IPS-18c (cell line): ENCODE data around the gene MTURN.

Source experiments
- H3K4me3 ChIP-seq: 2 replicates; pipeline ENCODE4 v1.7.0; 2013; ENCODE audit warnings: low read depth, mild to moderate bottlenecking, low read length, moderate library complexity; ENCODE audit not compliant: insufficient read depth
- H3K9me3 ChIP-seq: one replicate; pipeline ENCODE4 v1.6.1; 2013; ENCODE audit warnings: mild to moderate bottlenecking, low read length, moderate library complexity; ENCODE audit not compliant: control insufficient read depth, insufficient read depth

MTURN gene

DNA sequence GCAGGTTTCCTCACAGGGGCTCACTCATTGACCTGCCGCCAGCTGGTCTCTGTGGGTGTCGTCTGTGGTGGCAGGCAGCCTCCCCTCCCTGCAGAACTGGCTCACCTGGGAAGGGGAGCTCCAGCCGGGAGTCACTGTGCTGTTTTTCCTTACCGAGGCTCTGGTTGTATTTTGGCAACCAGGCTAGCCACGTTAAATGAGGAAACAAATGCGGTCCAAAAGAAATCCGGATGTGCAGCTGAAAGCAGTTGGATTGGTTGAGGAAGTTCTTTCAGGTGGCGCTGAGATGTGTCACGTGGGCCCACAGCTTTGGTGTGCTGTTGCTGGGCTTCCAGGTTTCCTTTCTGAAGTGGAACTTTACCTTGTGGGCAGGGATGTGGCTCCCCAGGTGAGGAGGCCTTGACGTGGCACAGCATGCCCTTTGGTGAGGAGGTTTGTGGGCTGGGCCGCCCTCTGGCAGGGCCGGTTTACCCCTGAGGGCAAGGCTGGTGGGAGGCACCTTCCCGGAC lies 14.2 kb downstream of the MTURN start:
- no peaks in the 10 kb centered on the region for H3K9me3 ChIP-seq
- no peak overlapping the region for H3K4me3 ChIP-seq

DNA sequence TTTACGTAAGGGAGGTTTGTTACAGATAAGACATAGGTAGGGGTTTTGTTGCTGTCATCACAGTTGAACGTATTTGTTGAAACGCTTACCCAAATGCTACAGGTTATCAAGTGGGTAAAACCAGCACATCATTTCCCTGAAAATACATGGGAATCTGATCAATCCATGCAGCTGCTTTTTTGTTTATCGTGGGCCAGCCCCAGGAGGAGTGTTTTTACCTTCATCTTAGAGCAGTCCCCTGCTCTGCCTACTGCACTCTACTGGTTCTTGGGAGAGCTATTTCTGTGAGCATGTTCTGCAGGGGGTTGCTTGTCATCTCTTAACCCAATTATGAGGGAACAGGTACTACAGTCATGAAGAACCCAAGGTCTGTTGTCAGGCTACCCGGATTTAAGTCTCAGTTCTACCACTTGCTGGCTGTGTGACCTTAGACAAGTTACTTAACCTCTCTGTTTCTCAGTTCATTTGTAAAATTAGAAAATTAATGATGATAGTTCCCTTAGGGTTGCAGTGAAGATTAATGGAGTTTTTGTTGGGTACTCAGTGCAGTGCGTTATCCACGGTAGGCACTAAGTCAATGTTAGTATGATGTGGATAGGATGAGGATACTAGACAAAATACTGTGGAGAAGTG lies 15.0 kb downstream of the MTURN start:
- Histone ChIP-seq H3K4me3 (no peak overlapping the region), H3K9me3 (no peaks in the 10 kb centered on the region)

DNA sequence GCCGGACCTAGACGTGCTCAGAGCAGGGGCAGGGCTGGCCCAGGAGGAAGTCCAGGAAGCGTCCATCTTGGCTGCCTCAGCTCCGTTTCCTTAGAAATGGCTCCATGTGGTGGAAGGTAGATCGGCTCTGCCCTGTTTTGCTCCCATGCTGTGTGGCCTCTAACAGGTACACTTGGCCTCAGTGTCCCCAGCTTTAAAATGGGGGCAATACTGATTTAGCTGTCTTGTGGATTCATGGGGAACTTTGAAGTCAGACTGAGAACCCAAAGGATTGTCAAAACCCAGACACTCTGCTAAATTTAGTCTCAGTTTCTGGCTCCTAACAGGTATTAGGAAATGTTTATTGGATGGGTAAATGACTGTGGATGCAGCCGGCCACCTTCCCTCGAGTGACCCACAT lies 15.9 kb downstream of the MTURN start:
- no peak overlapping the region for H3K4me3 ChIP-seq
- no peaks in the 10 kb centered on the region for H3K9me3 ChIP-seq

DNA sequence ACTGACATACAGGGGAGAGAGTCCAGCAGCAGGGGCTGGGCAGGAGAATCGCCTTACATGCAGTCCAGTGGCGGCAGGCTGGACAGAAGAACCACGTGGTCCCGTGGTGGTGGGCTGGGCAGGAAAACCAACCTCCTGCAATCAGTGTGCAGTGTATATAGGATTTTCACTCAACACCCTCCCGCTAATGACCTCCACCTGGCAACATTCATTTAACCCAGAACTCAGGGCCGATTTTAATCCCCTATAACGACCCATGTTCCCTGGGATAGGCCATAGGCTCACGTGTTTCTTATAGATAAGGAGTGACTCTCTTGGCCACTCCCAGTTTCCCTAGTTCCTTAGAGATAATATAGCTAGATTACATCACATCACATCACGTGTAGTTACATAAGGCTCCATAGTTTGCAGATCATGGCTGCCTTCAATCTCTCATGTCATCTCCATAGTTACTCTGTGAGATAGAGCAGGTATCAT lies 19.4 kb downstream of the MTURN start:
- no peaks in the 10 kb centered on the region for H3K9me3 ChIP-seq
- no peak overlapping the region for H3K4me3 ChIP-seq

DNA sequence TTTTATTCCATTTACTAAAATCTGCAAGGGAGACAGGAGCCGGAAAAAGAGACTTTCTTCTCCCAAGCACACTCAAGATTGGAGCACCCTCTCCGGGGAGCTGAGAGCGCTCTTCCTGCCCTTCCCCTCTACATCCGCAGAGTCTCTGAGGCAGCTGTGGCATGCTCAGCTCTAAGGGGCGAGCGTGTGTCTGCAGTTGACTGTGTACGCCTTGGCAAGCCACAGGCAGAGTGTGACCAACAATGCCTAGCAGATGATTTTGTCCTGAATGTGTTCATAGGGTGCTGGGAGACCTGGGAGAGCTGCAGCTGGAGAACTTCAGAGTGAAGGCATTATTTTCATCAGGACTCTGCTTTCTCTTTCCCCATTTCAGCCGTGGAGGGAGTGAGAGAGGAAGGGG lies 20.7 kb downstream of the MTURN start:
- Histone ChIP-seq H3K4me3 (no peak overlapping the region), H3K9me3 (no peaks in the 10 kb centered on the region)

DNA sequence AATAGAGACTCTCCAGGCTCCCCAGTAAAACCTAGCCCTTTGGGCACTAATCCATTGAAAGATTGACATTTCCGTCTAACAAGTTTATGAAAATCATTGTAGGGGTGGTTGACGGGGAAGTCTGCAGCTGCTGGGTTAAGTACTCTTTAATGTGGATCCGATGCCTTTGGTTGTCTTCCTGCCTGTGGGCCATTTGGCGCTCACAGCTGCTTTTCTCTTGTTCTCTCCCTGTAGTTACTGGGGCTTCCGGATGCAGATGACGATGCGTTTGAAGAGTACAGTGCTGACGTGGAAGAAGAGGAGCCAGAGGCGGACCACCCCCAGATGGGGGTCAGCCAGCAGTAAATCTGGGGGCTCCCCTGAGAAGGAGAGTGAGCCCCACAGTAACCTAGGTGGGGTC lies 22.4 kb downstream of the MTURN start:
- Histone ChIP-seq H3K9me3 (no peaks in the 10 kb centered on the region), H3K4me3 (no peak overlapping the region)

DNA sequence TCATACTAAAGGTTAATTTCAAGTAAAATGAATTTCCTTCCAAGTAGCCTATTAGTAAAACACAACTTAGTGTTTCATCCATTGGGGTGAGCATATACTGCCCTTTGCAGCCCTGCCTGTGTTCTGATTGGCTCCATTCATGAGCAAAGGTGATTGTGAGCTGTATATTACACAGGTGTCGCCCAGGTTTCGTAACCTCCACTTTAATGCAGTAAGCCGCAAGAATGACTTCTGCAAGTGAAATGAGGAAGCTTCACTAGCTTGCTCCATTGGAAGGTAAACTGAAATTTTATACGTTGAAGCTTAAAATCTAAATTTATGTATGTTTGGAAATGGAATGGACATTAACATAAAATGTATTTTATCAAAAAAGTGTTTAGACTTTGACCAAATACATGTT lies 24.4 kb downstream of the MTURN start:
- no peak overlapping the region for H3K4me3 ChIP-seq
- no peaks in the 10 kb centered on the region for H3K9me3 ChIP-seq

DNA sequence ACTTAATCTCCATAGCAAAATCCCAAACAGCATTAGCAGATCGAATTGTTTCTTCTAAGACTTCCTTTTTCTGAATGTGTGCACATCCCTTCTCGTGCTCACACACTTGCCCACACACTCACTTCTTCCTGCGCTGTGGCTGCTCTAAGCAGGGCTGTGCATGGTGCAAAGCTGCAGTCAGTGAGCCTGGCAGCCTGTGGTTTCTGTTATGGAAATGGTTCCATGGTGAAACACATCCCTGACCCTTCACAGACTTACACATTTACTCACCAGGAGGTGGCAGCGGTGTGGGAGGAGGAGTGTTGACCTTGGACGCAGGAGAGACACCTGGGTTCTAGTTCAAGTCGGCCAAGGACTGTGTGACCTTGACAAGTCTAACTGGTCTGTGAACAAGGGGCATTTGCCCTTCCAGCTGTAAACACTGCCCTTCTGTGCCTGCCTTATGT lies 24.9 kb downstream of the MTURN start:
- no peaks in the 10 kb centered on the region for H3K9me3 ChIP-seq
- no peak overlapping the region for H3K4me3 ChIP-seq

DNA sequence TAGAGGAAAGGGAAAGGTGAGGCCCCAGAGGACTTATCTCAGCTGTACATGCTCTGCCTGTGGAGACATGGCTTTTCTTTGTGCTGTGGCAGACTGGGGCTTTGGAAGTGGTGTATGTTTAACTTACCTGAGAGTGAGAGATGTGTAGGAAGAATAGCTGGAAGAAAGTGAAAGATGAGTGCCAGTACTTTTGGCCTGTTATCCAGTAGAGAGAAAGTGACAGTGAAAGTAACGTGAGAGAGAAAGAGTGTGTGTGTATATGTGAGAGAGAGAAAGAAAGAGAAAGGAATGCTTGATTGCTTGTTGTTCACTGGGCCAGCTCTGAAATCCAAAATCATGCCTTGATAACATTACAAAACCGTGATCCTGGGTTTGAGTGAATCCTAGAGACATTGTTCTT lies 25.5 kb downstream of the MTURN start:
- no peak overlapping the region for H3K4me3 ChIP-seq
- H3K9me3 ChIP-seq, result no peaks in the 10 kb centered on the region

DNA sequence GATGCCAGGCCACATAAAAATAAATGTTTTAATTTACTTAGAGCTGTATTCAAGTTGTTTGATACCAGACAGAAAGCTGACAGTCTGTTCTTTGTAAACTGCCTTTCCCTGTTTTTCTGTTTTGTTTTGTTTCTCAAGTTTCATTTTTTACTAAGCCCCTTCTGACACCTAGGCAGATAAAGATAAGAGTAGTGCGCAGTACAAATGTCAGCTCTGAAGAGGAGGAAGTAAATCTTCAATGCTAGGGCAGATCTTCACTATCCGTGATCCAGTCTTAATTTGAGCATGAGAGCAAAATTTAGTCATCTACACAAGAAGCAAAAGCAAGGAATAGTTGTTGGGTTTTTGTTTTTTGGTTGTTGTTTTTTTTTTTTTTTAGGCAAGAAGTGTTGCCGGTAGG lies 27.3 kb downstream of the MTURN start:
- H3K4me3 ChIP-seq, result no peak overlapping the region
- H3K9me3 ChIP-seq, result no peaks in the 10 kb centered on the region

DNA sequence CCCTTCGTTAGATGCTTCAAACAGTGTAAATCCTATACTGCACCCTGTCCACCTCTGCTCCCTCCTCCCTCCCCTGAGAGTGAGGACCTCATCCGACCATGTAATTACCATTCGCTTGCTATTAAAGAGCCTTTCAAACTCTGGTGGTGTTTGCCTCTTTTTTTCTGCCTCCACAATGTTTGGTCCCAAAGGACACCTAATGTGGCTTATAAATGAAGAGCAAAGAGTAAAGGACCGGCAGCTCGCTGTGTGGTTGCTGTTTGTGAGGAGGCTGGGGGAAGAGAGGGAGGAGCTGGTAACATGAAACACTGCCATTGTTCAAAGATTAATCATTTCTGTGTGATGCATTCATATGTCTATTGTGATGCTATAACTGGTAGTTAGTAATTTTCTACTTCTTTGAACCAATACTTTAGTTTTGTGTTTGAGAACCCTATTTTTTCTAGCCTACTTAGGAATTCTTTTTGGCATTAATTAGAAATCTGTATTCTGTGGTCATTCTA lies 27.9 kb downstream of the MTURN start:
- H3K4me3 ChIP-seq, result no peak overlapping the region
- H3K9me3 ChIP-seq, result no peaks in the 10 kb centered on the region

DNA sequence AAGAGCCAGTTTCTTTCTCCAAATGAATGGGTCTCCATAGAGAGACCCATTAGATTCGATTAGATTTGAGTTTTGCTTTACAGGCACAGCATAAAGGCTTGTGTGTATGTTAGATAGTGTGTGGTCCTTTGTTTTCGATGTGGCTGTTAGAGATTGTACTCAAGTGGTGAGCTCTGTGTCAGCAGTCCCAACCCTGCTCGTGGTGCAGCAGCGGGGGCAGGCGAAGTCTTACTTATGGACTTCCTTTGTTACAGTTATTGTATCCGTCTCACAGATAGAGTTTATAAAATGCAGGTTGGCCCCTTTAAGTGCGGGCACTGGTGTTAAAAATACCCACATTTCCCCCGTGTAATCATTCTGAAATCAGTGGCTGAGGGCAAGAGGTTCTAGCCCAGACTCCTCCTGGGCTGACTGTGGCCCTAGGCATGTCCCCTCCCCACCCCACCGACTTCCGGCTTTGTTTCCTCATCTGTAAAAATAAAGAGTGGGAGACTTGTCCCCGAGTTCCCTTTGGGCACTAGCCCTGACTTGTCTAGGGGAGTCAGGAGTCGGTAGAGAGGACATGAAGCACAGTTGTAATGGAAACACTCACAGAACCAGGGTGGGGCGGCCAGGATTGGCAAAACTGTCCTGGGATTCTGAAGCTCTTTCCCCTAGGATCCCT lies 28.6 kb downstream of the MTURN start:
- Histone ChIP-seq H3K4me3 (no peak overlapping the region), H3K9me3 (no peaks in the 10 kb centered on the region)

DNA sequence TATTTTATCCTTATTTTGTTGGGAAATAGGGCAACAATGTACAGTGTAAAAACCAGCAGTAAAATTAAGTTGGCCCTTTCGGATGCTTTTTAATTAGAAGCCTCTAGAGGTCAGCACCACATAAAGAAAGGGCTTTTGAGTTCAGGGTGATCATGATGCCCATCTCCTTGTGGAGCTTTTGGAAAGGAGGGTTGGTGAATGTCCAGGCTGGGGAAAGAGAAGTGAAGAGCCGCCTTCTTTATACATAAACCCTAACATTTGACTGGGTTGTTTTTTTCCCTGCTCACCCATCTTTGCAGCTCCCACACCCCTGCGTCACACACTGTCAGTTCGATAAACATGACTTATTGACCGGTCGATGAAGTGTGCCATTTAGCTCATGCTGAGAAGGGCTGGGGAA lies 29.8 kb downstream of the MTURN start:
- no peak overlapping the region for H3K4me3 ChIP-seq
- H3K9me3 ChIP-seq, result no peaks in the 10 kb centered on the region

DNA sequence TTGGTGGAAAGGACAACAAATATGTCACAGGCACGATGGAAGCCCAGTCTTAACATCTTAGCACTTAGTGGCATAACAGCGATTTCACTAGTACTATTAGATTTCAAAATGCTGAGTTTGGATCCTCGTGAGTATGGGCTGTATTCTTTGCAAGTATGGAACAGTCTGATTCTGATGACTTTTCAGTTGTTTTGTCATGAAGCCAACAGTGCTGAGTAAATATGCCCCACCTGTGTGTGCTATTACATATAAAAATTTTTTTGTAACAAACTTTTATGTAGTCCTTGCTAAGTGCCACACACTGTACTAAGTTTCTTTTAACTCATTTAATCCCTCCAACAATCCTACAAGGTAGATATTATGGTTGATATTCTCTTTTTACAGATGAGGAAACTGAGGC lies 30.8 kb downstream of the MTURN start:
- Histone ChIP-seq H3K4me3 (no peak overlapping the region), H3K9me3 (no peaks in the 10 kb centered on the region)

DNA sequence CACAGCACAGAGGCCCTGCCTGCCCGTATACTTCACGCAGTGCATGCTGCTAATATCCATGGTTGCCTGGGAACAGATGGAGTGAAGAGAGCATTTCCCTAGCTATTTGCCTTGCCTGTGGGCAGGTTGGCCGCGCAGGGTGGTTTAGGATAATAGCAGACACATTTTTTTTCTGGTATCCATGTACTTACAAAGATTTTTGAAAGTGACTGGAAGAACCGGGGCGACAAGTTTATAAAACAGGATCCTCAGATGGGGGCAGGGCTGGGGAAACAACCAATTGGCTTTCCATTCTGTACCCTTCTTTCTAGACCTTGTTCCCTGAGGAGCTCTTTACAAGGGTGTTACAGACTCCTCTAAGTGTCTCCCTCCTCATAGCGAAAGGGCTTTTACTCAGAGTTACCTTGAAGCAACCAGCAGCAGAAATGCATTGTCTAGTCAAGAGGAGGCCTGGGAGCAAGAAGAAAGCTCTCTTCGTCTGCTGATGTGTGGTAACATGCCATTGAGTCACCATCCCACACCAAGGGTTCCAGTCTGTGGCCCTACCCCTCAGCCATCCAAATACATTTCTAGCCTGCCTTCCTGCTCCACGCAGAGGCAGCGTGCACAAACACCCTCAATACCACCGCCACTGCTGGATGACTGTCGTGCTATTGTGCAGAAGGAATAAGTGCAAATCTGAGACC lies 31.5 kb downstream of the MTURN start:
- Histone ChIP-seq H3K9me3 (no peaks in the 10 kb centered on the region), H3K4me3 (no peak overlapping the region)

DNA sequence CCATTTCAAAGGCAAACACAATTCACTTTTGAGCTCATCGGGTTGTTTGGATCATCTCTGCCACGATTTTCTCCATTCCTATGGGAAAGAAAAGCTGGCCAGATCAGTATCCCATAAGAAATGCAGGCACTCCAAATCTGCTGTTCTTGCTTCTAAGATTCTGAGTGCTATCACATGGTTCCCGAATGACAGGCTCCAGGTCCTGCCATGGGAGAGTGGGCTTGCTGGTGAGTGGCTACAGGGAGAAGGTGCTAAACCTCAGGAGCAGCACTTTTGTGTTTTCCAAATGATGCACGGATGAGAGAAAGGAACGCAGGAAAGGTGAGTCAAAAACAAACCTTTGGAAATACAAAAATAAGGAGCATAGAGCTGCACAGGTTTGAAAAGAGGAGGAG lies 32.1 kb downstream of the MTURN start:
- H3K4me3 ChIP-seq, result no peak overlapping the region
- H3K9me3 ChIP-seq, result no peaks in the 10 kb centered on the region

DNA sequence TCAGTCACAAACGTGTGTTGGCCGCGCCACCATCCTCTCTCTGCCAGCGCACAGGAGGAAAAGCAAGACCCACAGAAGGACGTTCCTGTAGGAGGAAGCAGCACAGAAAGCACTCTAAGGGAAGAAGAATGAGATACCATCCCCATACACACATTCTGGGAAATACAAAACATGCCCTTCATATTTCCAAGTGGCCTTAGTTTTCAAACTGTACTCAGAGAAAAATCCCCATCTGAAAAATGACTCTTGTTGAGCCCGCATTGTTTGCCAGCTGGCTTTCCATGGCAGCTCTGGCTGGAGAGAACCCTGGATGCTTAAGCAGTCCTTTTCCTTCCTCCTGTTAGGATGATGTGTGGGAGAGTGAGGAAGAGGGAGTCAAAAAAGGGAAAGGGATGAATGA lies 33.1 kb downstream of the MTURN start:
- Histone ChIP-seq H3K9me3 (no peaks in the 10 kb centered on the region), H3K4me3 (no peak overlapping the region)
